GM12878 (cell line): ENCODE measurements around the gene SEMA4A. TPM values are rescaled to one million over a fixed set of nuclear protein-coding genes. Genes with fewer than 3 reads are reported as not detected.

Experiments used
- ATAC-seq: fragments of 200-7000 bp; cut with Tn5 transposase; 3 replicates; pipeline ENCODE4 v1.9.1; 2020; ENCODE audit warnings: mild to moderate bottlenecking, moderate library complexity
- BruUV-seq: library from RNA; stranded (reverse); fragments of 400-500 nt; replicated peaks from 2 replicates; lab custom pipeline; 2021; lab: Mats Ljungman, UMichigan
- CTCF ChIA-PET: fragments of 300-600 bp; sonication (Branson Sonifier 250); formaldehyde crosslinking; extraction: SDS; loops from one replicate; lab custom pipeline; 2021; ENCODE audit warnings: inconsistent platforms; lab: Yijun Ruan, JAX
- POLR2A ChIA-PET: fragments of 350-600 bp; formaldehyde crosslinking; extraction: SDS; loops from one replicate; lab custom pipeline; 2021; ENCODE audit warnings: inconsistent platforms; lab: Charles Lee
- RAD21 ChIA-PET: fragments of 300-600 bp; sonication (Branson Sonifier 250); formaldehyde crosslinking; loops from one replicate; lab custom pipeline; 2023; ENCODE audit warnings: antibody characterized with exemption; ENCODE audit not compliant: unreplicated experiment; lab: Charles Lee
- SMC1A ChIA-PET: fragments of 300-600 bp; sonication (Branson Sonifier 250); formaldehyde crosslinking; loops from one replicate; lab custom pipeline; 2023; ENCODE audit not compliant: unreplicated experiment, uncharacterized antibody; lab: Charles Lee
- DNase-seq: peaks from one replicate; pipeline ENCODE4 v3.0.0-alpha.2; 2011; ENCODE audit warnings: low read depth, low spot score
- FAIRE-seq: peaks from 3 replicates; lab custom pipeline; 2011; peaks lifted over from hg19 to GRCh38; lab: Jason Lieb, UNC
- H2AFZ ChIP-seq: 2 replicates; pipeline ENCODE4 v1.6.0; 2011; ENCODE audit warnings: low read depth, low read length, control low read depth; ENCODE audit not compliant: control insufficient read depth
- H3K27ac ChIP-seq: 2 replicates; pipeline ENCODE4 v1.5.1; 2011; ENCODE audit warnings: control low read depth; ENCODE audit not compliant: control insufficient read depth, insufficient read depth
- H3K27me3 ChIP-seq, 2 experiments: replicated peaks in 1 of 2; 2 replicates each; pipeline versions ENCODE4 v1.6.0 to v1.6.1; 2011; ENCODE audit warnings: low read length in 1 of 2; ENCODE audit not compliant: control insufficient read depth in 2 of 2, insufficient read depth in 2 of 2
- H3K36me3 ChIP-seq, 2 experiments: 2 replicates each; pipeline ENCODE4 v1.5.1; 2011; ENCODE audit warnings: low read length in 1 of 2; ENCODE audit not compliant: control insufficient read depth in 2 of 2, insufficient read depth in 2 of 2
- H3K4me1 ChIP-seq: 2 replicates; pipeline ENCODE4 v1.6.1; 2011; ENCODE audit warnings: mild to moderate bottlenecking, low read length, moderate library complexity, mixed read lengths; ENCODE audit not compliant: control insufficient read depth, insufficient read depth
- H3K4me2 ChIP-seq: 2 replicates; pipeline ENCODE4 v1.6.0; 2011; ENCODE audit warnings: control low read depth; ENCODE audit not compliant: control insufficient read depth, insufficient read depth
- H3K4me3 ChIP-seq: fragments of 200-600 bp; sonication (generic); 2 replicates; pipeline ENCODE4 v1.5.1; 2016
- H3K79me2 ChIP-seq: 2 replicates; pipeline ENCODE4 v1.6.0; 2011; ENCODE audit warnings: low read length; ENCODE audit not compliant: control insufficient read depth, insufficient read depth
- H3K9ac ChIP-seq: 2 replicates; pipeline ENCODE4 v1.8.0; 2011; ENCODE audit warnings: low read length, control low read depth, mixed read lengths; ENCODE audit not compliant: control insufficient read depth, insufficient read depth
- H3K9me3 ChIP-seq: replicated peaks from 3 replicates; pipeline ENCODE4 v1.5.1; 2011; ENCODE audit warnings: mild to moderate bottlenecking, low read length; ENCODE audit not compliant: control insufficient read depth, insufficient read depth
- H4K20me1 ChIP-seq: 2 replicates; pipeline ENCODE4 v1.6.0; 2011; ENCODE audit not compliant: control insufficient read depth, insufficient read depth
- ATF2 ChIP-seq: IDR thresholded peaks from 2 replicates; pipeline ENCODE4 v1.6.1; 2012; ENCODE audit warnings: low read length, inconsistent platforms
- BHLHE40 ChIP-seq, 2 experiments: fragments of 450-650 bp in 1 of 2; IDR thresholded peaks; 2 replicates each; pipeline ENCODE4 v1.6.1; 2011 to 2017; ENCODE audit warnings: low read depth in 2 of 2, borderline replicate concordance in 1 of 2, improper control_type of control experiment in 1 of 2, low read length in 1 of 2, mild to moderate bottlenecking in 1 of 2
- CBFB ChIP-seq: IDR thresholded peaks from 2 replicates; pipeline ENCODE4 v1.6.1; 2016; ENCODE audit warnings: antibody characterized with exemption, low read depth
- JUND ChIP-seq: IDR thresholded peaks from 2 replicates; pipeline ENCODE4 v1.6.1; 2012; ENCODE audit warnings: low read depth, mild to moderate bottlenecking, low read length, improper control_type of control experiment, moderate library complexity
- NBN ChIP-seq: fragments of 450-650 bp; IDR thresholded peaks from 2 replicates; pipeline ENCODE4 v1.6.1; 2016
- POLR2A ChIP-seq: IDR thresholded peaks from 2 replicates; pipeline ENCODE4 v1.6.1; 2011; ENCODE audit warnings: low read depth, mild to moderate bottlenecking, low read length
- RELB ChIP-seq: fragments of 450-650 bp; IDR thresholded peaks from 2 replicates; pipeline ENCODE4 v1.6.1; 2017; ENCODE audit warnings: low read depth, mild to moderate bottlenecking, moderate library complexity
- SKIL ChIP-seq: fragments of 450-650 bp; IDR thresholded peaks from 2 replicates; pipeline ENCODE4 v1.6.1; 2017; ENCODE audit warnings: mild to moderate bottlenecking, low read depth, inconsistent platforms; ENCODE audit not compliant: poor library complexity, severe bottlenecking
- TCF3 ChIP-seq: IDR thresholded peaks from 2 replicates; pipeline ENCODE4 v1.6.1; 2012; ENCODE audit warnings: low read depth, mild to moderate bottlenecking, low read length, borderline replicate concordance; ENCODE audit not compliant: insufficient read depth
- ZBTB33 ChIP-seq: fragments of 450-650 bp; IDR thresholded peaks from 2 replicates; pipeline ENCODE4 v1.6.1; 2017; ENCODE audit warnings: mild to moderate bottlenecking
- ZSCAN29 ChIP-seq: fragments of 450-650 bp; IDR thresholded peaks from 2 replicates; pipeline ENCODE4 v1.6.1; 2017; ENCODE audit warnings: mild to moderate bottlenecking, moderate library complexity
- WGBS: methylation state at CpG from one replicate; pipeline ENCODE4 v1.1.6; 2016; ENCODE audit warnings: low lambda C conversion rate; ENCODE audit not compliant: insufficient replicate concordance, insufficient coverage; ENCODE audit errors: missing lambda C conversion rate; 5-methylcytosine and 5-hydroxymethylcytosine counted together
- in situ Hi-C: fragments of 300-500 bp; cut with MboI; formaldehyde crosslinking; loops from 9 replicates; pipeline ENCODE4 v1.14.3; 2018; ENCODE audit warnings: mixed read lengths
- intact Hi-C: fragments of 100-400 bp; cut with micrococcal nuclease; formaldehyde crosslinking; loops from one replicate; pipeline ENCODE4 v1.14.2; 2022; ENCODE audit not compliant: unreplicated experiment
- polyA plus RNA-seq, 11 experiments: library from polyadenylated mRNA; depleted of rRNA in 4 of 11; unstranded in 6 of 11; stranded (reverse) in 5 of 11; fragments of >200 nt; fragmentation: Nextera tagmentation in 4 of 11; fragmentation: Illumina TruSeq in 1 of 11; extraction: Ambion mirVana in 4 of 11; extraction: Trizol in 1 of 11; gene quantifications; 1 replicate in 1 of 11; 2 replicates in 10 of 11; pipeline versions ENCODE4 v1.2.1 to v1.2.3, GENCODE V29; 2011 to 2016; ENCODE audit warnings: inconsistent platforms in 2 of 11, missing spikeins in 2 of 11, low read depth in 1 of 11
- total RNA-seq, 4 experiments: library from RNA; depleted of rRNA in 3 of 4; stranded (reverse); fragments of >200 nt in 3 of 4; fragmentation: Illumina TruSeq in 1 of 4; extraction: Trizol in 1 of 4; gene quantifications; 2 replicates each; pipeline versions ENCODE4 v1.2.1 to v1.2.3, GENCODE V29; 2013 to 2021

The SEMA4A gene
- total and polyA plus RNA-seq, 10 of the 15 experiments (the other 5 are each of a cell fraction or from before 2014, with no cell fraction given): 2.6 to 64.2 (median 32.8) TPM

GRCh38 chr1:156149374-156150332 is 3.7 kb upstream of the SEMA4A start:
- ATAC-seq (peak; percentile 55), FAIRE-seq (peak; percentile 59), DNase-seq (peak; percentile 79)
- Histone ChIP-seq H2AFZ (peak overlapping the region; percentile 45), H3K36me3 (no peaks in the 10 kb centered on the region), H3K9ac (peak overlapping the region; percentile 38; the same call in 1 of the 2 replicates), H3K4me3 (peak overlapping the region; percentile 52), H3K27ac (peak overlapping the region; percentile 82), H4K20me1 (no peaks in the 10 kb centered on the region), H3K4me2 (peak overlapping the region; percentile 95), H3K9me3 (no peaks in the 10 kb centered on the region), H3K4me1 (peaks cover 77% of the 10 kb centered on the region), H3K79me2 (peaks cover 13% of the 10 kb centered on the region), H3K27me3 (no peaks in the 10 kb centered on the region)
- SMC1A ChIA-PET: interaction anchor here (0.8 to 22.3 kb wide), 14 partner anchors 15 to 74 kb away, joined by 3 to 411 read pairs (median 8); partner anchors contain the start of genes PMF1 and SLC25A44
- RAD21 ChIA-PET: interaction anchor here (0.7 to 17.9 kb wide), 20 partner anchors 8 to 351 kb away, joined by 3 to 361 read pairs (median 5); partner anchors contain the start of genes LMNA, MEF2D, PMF1 and SLC25A44
- no TSS peak for BruUV-seq
- WGBS: 10% methylated on average over 20 of the region's 20 CpGs
- CTCF ChIA-PET: interaction anchor here (0.7 to 16.8 kb wide), 15 partner anchors 8 to 296 kb away, joined by 3 to 502 read pairs (median 13); partner anchors contain the start of genes PMF1, SLC25A44 and SMG5
- in situ Hi-C loops (loop anchor here (5.0 kb wide), 1 partner anchor 73 kb away; no protein-coding TSS in a partner anchor), intact Hi-C loops (loop anchor here (5.0 kb wide), 1 partner anchor 168 kb away; no protein-coding TSS in a partner anchor)
- POLR2A ChIA-PET: interaction anchor here (0.7 to 11.7 kb wide), 13 partner anchors 8 to 301 kb away, joined by 3 to 158 read pairs (median 5); partner anchors contain the start of genes PMF1 and SLC25A44
- TF ChIP-seq JUND: peak; percentile 20; the same call in 1 of the 2 replicates
- TF ChIP-seq TCF3: peak; percentile 44; the same call in 1 of the 2 replicates
- peak; percentile 66; the same call in 1 of the 2 replicates for TF ChIP-seq NBN
- peak; percentile 76 for TF ChIP-seq SKIL
- TF ChIP-seq ZBTB33: no peak
- TF ChIP-seq BHLHE40 (IDR thresholded peaks at IDR 0.05; ENCODE audit: borderline replicate concordance in 1 of 2, low read depth in 2 of 2, low read length in 1 of 2): peak; percentile 65 to 72; a peak in 3 of 4 replicates
- peak; percentile 76 for TF ChIP-seq RELB
- TF ChIP-seq ATF2: no peak
- TF ChIP-seq CBFB: peak; percentile 67; the same call in 1 of the 2 replicates
- peak; percentile 69 for TF ChIP-seq POLR2A
- TF ChIP-seq ZSCAN29: no peak
